ENCODE results near the gene C12orf56.
"Not testable (repeated sequence)": the region's sequence is repeated elsewhere in the genome, so short reads cannot be mapped to it uniquely, and the experiment has no call there.

Gene C12orf56

GRCh38 chr12:64304571-64304970, 86.0 kb downstream of the C12orf56 start:
- DNase-seq (ENCODE audit: low read depth): no peak

- DNase-seq (ENCODE audit: low read depth): no peak
Observed at GRCh38 chr12:64299628-64300027, 90.9 kb downstream of the C12orf56 start.

DNA sequence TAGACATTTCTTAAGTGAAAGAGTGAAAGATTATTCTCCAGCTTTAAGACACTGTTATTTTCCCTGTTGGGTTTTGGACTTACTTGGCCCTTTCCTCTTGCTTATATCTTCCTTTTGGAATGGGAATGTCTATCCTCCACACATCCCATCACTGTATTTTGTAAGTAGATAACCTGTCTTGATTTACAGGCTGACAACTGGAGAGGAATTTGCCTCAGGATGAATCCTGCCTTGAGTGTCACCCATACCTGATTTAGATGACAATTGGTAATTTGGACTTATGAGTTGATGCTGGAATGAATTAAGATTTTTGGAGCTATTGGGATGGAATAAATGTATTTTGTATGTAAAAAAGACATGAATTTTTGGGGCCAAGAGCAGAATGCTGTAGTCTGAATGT, 94.3 kb downstream of the C12orf56 start:
- DNase-seq (ENCODE audit: low read depth): no peak

DNA sequence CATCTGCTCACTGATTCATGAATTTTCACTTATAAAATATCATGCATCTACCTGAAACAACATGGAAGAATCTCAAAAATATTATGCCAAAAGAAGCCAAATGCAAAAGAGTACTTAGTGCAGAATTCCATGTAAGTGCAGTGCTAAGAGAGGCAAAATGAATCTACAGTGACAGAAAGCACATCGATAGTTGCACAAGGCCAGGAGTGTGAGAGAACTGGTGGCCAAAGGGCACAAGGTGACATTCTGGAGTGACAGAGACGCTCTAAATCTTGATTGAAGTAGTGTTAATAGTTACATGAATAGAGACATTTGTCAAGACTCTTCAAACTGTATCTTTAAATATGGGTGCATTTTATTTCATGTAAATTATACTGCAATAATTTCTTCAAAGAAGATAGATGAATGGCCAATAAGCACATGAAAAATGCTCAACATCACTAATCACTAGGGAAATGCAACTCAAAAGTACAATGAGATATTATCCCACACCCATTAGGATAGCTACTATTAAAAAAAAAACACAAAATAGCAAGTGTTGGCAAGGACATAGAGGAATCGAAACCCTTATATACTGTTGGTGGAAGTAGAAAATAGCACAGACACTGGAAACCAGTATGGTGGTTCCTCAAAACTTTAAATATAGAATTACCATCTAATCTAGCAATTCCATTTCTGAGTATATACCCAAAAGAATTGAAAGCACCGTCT, 96.7 kb downstream of the C12orf56 start:
- DNase-seq (ENCODE audit: low read depth): no peak

DNA sequence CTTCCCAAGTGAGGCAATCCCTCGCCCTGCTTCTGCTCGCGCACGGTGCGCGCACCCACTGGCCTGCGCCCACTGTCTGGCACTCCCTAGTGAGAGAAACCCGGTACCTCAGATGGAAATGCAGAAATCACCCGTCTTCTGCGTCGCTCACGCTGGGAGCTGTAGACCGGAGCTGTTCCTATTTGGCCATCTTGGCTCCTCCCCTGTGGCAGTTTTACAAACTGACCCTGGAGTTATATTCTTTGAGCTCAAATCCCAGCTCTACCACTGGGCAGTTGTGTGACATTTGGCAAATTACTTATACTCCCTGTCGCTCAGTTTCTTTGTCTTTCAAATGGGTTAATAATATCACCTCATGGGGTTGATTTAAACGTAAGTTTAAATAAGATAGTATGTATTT, 97.4 kb downstream of the C12orf56 start:
- not testable (repeated sequence) for DNase-seq (ENCODE audit: low read depth)

- no peak for DNase-seq (ENCODE audit: low read depth)
Observed at GRCh38 chr12:64286521-64286920, 104.0 kb downstream of the C12orf56 start.

DNA sequence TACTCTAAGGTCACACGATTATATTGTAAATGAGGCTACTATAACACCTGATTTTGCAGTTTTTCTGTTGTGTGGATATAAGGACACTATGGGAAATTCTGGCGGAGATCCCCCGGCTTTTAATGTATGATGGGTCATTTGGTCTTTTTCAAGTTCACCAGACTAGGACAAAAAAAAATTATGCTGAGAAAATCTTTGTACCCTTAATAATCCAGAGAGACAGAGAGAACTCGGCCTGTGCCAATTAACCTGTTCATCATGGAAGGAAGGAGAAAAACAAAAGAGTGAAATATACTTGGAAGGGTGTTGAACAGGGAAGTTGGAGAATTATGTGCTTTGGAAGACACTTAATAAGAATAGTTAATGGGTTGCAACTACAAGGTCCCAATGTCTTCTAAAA, 106.3 kb downstream of the C12orf56 start:
- no peak for DNase-seq (ENCODE audit: low read depth)

GRCh38 chr12:64278421-64278820, 112.1 kb downstream of the C12orf56 start:
- no peak for DNase-seq (ENCODE audit: low read depth)

- no peak for DNase-seq (ENCODE audit: low read depth)
Observed at GRCh38 chr12:64273527-64274403, 116.8 kb downstream of the C12orf56 start.

DNA sequence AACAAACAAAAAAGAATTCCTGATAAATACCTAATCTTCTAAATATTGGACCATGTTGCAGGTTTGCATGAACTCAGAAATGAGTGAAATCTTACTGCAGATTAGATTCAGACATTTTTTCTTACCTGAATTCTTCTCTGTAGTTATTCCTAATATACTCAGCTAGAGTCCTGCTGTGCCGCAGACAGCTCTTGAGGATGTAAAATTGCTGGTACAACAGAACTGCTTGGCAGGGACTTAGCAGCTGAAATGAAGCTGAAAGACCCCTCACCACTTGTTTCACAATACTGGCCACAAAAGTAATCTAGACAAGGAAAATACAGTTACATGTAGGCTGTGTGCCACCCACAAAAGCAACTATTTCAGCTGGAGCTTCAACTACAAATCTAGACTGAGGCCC, 120.1 kb downstream of the C12orf56 start:
- DNase-seq (ENCODE audit: low read depth): no peak

GRCh38 chr12:64269161-64269560, 121.4 kb downstream of the C12orf56 start:
- no peak for DNase-seq (ENCODE audit: low read depth)

GRCh38 chr12:64268409-64268808, 122.1 kb downstream of the C12orf56 start:
- DNase-seq (ENCODE audit: low read depth): no peak

DNA sequence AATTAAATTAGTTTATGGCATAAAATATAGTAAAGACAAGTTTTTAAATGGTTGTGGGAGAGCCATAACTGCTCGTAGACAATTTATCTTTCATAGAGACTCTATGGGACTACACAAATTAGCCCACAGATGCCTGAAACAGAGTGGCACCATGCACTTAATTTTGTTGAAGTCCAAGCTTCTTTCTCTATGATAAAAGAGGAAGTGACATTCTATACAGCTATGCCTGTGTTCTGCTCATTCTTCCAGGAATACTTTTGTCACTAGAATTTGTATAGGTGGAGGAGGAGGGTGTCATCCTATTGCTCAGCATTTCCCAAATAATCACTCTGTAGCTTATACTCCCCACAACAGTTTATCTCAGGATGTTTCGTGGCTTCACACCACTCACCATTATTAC, 124.7 kb downstream of the C12orf56 start:
- no peak for DNase-seq (ENCODE audit: low read depth)

DNA sequence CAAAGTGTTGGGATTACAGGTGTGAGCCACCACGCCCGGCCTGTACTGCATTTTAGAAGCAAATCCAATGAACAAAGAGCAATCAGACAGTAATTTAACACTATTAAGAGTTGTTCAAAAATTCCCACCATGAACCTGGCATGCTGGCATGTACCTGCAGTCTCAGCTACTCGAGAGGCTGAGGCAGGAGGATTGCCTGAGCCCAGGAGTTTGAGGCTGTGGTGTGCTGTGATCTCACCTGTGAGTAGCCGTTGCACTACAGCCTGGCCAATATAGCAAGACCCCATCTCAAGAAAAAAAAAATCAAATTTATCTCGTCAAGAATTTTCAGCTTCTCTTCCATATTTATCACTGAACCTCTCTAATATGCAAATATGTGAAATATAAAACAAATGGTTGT, 128.7 kb downstream of the C12orf56 start:
- DNase-seq (ENCODE audit: low read depth): no peak

DNA sequence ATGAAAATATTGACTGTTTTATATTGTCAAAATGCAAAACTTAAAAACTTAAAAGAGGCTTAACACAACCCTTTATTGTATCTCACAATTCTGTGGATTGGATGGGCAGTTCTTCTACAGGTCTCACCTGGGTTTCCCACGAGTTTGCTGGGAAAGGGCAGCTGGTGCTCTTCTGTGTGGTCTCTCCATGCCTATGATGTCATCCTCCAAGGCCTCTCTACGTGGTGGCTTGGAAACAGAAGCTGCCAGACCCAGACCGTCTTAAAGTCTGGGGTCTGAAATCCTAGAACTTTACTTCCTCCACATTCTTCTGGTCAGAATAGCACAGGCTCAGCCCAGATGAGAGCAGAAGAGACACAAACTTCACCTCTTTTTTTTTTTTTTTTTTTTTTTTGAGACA, 132.0 kb downstream of the C12orf56 start:
- DNase-seq (ENCODE audit: low read depth): no peak

GRCh38 chr12:64256166-64256800, 134.3 kb downstream of the C12orf56 start:
- peak; percentile 52 for DNase-seq (ENCODE audit: low read depth)

- no peak for DNase-seq (ENCODE audit: low read depth)
Observed at GRCh38 chr12:64255249-64255648, 135.3 kb downstream of the C12orf56 start.

GRCh38 chr12:64253356-64253755, 137.2 kb downstream of the C12orf56 start:
- DNase-seq (ENCODE audit: low read depth): no peak

DNA sequence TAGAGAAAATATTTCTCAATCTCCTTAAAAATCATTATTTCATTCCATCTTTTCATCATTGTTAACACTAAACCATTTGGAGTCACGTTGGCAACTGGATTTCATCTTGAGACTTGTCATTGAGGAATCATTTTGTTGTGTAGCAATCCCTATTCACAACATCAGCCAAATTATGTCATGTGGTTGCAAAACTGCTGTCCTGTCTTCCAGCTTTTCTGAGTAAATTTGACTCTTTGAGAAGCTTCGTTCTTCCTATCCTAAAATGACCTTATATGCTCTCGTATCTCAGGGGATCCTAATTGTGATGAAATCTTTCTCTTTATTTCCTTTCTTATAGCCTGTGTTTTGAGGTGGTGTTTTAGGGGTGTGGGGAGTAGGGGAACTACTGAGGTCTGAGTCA, 137.9 kb downstream of the C12orf56 start:
- DNase-seq (ENCODE audit: low read depth): peak; percentile 86

DNA sequence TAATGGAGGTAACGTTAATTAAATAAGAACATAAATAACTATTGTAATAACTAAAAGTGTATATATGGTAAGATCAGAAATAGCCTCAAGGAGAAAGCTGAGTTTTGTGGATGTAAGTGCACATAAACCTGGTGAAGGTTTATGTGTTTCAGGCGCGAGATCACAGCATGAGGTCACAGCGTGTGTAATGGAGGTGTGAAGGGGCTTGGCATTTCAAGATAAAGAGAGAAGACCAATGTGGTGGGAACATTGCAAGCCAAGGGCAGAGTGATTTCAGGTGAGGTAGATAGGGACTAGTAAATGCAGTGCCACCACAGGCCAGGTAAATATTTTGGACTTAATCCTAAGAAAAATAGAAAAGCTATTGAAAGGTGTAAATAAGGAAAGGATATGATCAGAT, 146.7 kb downstream of the C12orf56 start:
- DNase-seq (ENCODE audit: low read depth): no peak

DNA sequence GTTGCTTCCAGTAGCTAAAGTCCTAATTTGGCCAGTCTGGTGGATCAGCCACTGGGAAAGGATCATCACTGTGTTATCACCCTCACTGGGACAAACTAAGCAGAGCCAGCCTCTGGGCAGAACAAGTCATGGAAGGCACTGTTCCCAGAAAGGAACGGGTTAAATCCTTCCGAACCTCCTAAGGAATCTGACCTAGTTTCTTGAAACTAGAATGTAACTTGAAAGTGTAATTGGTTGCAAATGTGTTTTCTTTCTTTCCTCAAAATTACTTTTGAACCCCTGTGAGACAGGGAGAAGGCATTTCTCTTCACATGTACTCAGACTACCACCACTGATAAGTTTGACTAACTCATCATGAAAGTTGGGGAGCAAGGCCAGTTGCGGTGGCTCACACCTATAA, 149.8 kb downstream of the C12orf56 start:
- DNase-seq (ENCODE audit: low read depth): no peak

DNA sequence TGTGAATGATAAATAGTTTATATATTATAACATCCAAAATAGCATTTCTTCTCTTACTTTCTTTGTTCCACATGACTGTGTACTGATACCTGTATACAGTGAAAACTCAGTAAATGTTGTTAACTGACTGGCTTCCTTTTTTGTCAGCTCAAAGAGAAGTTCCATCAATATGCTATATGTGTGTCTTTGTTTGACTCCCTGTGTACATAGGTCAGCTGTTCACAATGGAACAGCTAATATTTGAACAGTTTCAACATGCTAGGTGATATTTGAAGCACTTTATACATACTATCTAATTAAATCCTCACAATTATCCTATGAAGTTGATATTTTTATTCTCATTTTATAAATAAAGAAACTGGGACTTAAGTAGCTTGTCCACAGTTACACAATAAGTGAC, 153.2 kb downstream of the C12orf56 start:
- no peak for DNase-seq (ENCODE audit: low read depth)

- DNase-seq (ENCODE audit: low read depth): peak; percentile 44
Observed at GRCh38 chr12:64236549-64236948, 154.0 kb downstream of the C12orf56 start.
